Measurements from ENCODE around the gene FIZ1. TPM values are rescaled to one million over a fixed set of nuclear protein-coding genes. Genes with fewer than 3 reads are reported as not detected.

Gene FIZ1
- total and polyA plus RNA-seq, 2 donors from 2014 or later = 11.9 to 17.9 TPM

DNA sequence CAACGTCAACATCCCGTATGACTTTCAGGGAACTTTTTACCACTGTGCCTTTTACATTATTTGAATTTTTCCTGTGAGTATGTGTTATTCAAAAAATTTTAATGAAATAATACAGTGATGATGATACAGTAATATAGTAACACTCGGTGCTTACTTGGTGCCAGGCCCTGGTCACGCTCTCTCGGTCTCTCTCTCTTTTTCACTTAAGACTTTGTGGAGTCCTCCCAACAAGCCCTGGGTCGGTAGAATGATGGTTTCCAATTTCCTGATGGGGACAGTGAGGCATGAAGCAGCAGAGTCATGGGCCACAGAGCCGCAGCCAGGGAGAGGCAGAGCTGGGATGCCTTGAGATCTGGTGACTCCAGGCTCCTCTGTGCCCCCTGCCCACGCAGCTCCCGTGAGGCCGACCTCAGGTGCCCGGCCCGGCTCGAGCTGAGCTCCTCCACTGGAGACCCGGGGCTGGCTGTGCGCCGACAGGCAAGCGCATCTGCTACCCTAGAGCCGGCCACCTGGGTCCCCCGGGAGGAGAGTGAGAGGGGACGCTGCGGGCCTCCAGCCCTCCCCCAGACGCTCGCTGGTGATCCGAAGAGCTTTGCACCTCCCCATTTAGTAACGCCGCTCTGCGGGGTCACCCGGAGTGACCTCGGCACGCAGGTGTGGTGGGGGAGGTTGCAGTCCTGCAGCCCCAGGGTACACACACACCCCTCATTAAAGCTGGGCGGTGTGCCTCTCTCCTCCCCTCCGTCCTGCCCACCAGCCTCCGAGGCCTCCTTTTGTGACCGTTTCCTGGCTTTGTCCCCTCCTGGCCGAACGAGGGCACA is 49.6 kb downstream of the FIZ1 start:
- H3K4me3 ChIP-seq (ENCODE audit: low read length in 3 of 3) = no peak overlapping the region
- peak in 4 of 5 donors; percentile 90 to 96 (median 94) for DNase-seq

DNA sequence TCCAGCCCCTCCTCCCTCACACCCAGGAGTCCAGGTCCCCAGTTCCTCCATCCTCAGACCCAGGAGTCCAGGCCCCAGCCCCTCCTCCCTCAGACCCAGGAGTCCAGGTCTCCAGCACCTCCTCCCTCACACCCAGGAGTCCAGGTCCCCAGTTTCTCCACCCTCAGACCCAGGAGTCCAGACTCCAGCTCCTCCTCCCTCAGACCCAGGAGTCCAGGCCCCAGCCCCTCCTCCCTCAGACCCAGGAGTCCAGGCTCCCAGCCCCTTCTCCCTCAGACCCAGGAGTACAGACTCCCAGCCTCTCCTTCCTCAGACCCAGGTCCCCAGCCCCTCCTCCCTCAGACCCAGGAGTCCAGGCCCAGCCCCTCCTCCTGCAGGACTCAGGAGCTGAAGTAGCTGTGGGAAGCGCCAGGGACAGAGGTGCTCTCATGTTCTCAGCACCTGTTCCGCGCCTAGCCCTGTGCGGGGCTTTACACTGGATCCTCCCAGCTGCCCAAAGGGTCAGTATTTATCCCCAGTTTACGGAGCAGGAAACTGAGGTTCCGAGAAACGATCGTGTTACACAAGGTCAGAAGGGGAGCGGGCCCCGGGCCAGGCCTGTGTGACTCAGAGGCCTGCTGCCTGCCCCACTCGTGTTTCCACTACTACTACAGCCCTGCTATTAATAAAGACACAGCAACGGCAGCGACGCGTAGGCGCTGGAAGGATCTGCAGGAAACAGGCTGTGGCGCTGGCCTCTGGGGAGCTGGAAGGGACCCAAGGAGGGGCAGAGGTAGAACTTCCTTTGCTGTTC is 52.3 kb downstream of the FIZ1 start:
- DNase-seq = no peak
- peaks cover 0 to 2% (median 0%) of the 10 kb centered on the region in 3 donors for H3K4me1 ChIP-seq (ENCODE audit: control insufficient read depth in 2 of 3, insufficient read depth in 2 of 3, low read depth in 1 of 3, low read length in 3 of 3)
- H3K27ac ChIP-seq (ENCODE audit: low read depth in 2 of 2, low read length in 2 of 2) = peak overlapping the region; percentile 63 to 73
- H3K9ac ChIP-seq (ENCODE audit: low read length in 3 of 3) = peak overlapping the region in 1 of 3 donors; percentile 3
- no peaks in the 10 kb centered on the region for H3K9me3 ChIP-seq (ENCODE audit: control insufficient read depth in 2 of 3, insufficient read depth in 1 of 3, low read length in 3 of 3)
- intact Hi-C loops (cut with DNase I) = no loop called here
- no peak overlapping the region for H3K4me3 ChIP-seq (ENCODE audit: low read length in 3 of 3)
- TF ChIP-seq, protein P1, sequence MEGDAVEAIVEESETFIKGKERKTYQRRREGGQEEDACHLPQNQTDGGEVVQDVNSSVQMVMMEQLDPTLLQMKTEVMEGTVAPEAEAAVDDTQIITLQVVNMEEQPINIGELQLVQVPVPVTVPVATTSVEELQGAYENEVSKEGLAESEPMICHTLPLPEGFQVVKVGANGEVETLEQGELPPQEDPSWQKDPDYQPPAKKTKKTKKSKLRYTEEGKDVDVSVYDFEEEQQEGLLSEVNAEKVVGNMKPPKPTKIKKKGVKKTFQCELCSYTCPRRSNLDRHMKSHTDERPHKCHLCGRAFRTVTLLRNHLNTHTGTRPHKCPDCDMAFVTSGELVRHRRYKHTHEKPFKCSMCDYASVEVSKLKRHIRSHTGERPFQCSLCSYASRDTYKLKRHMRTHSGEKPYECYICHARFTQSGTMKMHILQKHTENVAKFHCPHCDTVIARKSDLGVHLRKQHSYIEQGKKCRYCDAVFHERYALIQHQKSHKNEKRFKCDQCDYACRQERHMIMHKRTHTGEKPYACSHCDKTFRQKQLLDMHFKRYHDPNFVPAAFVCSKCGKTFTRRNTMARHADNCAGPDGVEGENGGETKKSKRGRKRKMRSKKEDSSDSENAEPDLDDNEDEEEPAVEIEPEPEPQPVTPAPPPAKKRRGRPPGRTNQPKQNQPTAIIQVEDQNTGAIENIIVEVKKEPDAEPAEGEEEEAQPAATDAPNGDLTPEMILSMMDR (IDR thresholded peaks at IDR 0.05; ENCODE audit: borderline replicate concordance, extremely low read depth, insufficient read depth) = no peak
- no peaks in the 10 kb centered on the region for H3K36me3 ChIP-seq (ENCODE audit: control insufficient read depth in 2 of 3, insufficient read depth in 3 of 3, low read length in 3 of 3)
- H3K27me3 ChIP-seq (ENCODE audit: control insufficient read depth, insufficient read depth, low read length) = no peaks in the 10 kb centered on the region
- no peak for FAIRE-seq

More for the DNA sequence above, 49.6 kb downstream of the FIZ1 start:
- Histone ChIP-seq H3K9ac (ENCODE audit: low read length in 3 of 3) (no peak overlapping the region), H3K27me3 (ENCODE audit: control insufficient read depth, insufficient read depth, low read length) (no peaks in the 10 kb centered on the region), H3K9me3 (ENCODE audit: control insufficient read depth in 2 of 3, insufficient read depth in 1 of 3, low read length in 3 of 3) (no peaks in the 10 kb centered on the region), H3K4me1 (ENCODE audit: control insufficient read depth in 2 of 3, insufficient read depth in 2 of 3, low read depth in 1 of 3, low read length in 3 of 3) (peaks cover 0 to 2% (median 0%) of the 10 kb centered on the region in 3 donors), H3K27ac (ENCODE audit: low read depth in 2 of 2, low read length in 2 of 2) (no peak overlapping the region), H3K36me3 (ENCODE audit: control insufficient read depth in 2 of 3, insufficient read depth in 3 of 3, low read length in 3 of 3) (no peaks in the 10 kb centered on the region)
- FAIRE-seq = no peak
- intact Hi-C loops (cut with DNase I) = no loop called here
- TF ChIP-seq, protein P1 (IDR thresholded peaks at IDR 0.05; ENCODE audit: borderline replicate concordance, extremely low read depth, insufficient read depth) = no peak

DNA sequence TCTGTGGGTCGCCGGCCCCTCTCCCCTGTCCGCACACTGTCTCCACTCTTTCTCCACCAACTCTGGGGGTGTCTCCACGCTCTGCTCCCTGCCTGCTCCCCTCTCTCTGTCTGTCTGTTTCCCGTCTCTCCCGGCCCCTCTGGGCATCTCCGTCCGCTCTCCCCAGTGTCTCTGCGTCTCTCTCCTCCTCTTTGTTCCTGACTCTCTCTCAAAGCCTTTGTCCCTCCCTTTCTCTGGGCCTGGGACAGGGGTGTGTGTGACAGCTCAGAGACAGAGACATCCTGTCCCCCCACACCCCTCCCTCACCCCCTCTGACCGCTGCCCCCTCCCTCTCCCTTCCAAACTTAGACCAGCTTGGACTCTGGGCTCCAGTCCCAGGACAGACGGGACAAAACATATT is 53.3 kb downstream of the FIZ1 start:
- H3K4me1 ChIP-seq (ENCODE audit: control insufficient read depth in 2 of 3, insufficient read depth in 2 of 3, low read depth in 1 of 3, low read length in 3 of 3) = peaks cover 0 to 2% (median 0%) of the 10 kb centered on the region in 3 donors
- FAIRE-seq = no peak
- TF ChIP-seq, protein P1 (IDR thresholded peaks at IDR 0.05; ENCODE audit: borderline replicate concordance, extremely low read depth, insufficient read depth) = no peak
- H3K9ac ChIP-seq (ENCODE audit: low read length in 3 of 3) = no peak overlapping the region
- DNase-seq = peak in 1 of 5 donors; percentile 43
- no peaks in the 10 kb centered on the region for H3K9me3 ChIP-seq (ENCODE audit: control insufficient read depth in 2 of 3, insufficient read depth in 1 of 3, low read length in 3 of 3)
- no peak overlapping the region for H3K27ac ChIP-seq (ENCODE audit: low read depth in 2 of 2, low read length in 2 of 2)
- H3K4me3 ChIP-seq (ENCODE audit: low read length in 3 of 3) = no peak overlapping the region
- H3K27me3 ChIP-seq (ENCODE audit: control insufficient read depth, insufficient read depth, low read length) = no peaks in the 10 kb centered on the region
- intact Hi-C loops (cut with DNase I) = no loop called here
- no peaks in the 10 kb centered on the region for H3K36me3 ChIP-seq (ENCODE audit: control insufficient read depth in 2 of 3, insufficient read depth in 3 of 3, low read length in 3 of 3)
